ENCODE data around the gene KRTAP5-1. TPM values are rescaled to one million over a fixed set of nuclear protein-coding genes. Genes with fewer than 3 reads are reported as not detected.

KRTAP5-1 gene
- total RNA-seq, 1 experiment from 2014 or later: not detected

DNA sequence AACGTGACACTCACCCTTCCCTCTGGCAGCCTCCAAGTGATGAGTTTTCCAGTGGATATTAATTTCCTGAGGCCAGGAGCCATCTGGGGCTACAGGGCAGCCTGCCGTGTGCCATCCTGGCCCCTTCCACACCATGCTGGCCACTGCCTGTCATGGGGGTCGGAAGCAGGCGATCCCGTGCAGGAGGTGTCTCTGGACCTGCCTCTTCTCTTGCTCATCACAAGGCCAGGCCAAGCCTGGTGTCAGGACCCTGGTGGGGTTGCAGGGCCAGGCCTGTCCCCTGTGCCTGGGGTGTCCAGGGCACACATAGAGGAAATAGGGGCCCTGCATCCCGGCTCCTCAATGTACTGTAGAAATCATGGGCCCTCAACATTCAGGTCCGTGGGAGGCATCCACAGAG, 19.6 kb upstream of the KRTAP5-1 start (continued):
- TF ChIP-seq EZH2phosphoT487 (IDR thresholded peaks at IDR 0.05; ENCODE audit: borderline replicate concordance) (no peak), ELF1 (IDR thresholded peaks at IDR 0.05; ENCODE audit: borderline replicate concordance, low read depth) (no peak), JUND (IDR thresholded peaks at IDR 0.05) (no peak), ZFX (IDR thresholded peaks at IDR 0.05) (no peak), CEBPB (IDR thresholded peaks at IDR 0.05; ENCODE audit: low read depth) (no peak), FOSL1 (IDR thresholded peaks at IDR 0.05; ENCODE audit: low read depth) (no peak), SRF (IDR thresholded peaks at IDR 0.05; ENCODE audit: low read depth) (no peak), YY1 (IDR thresholded peaks at IDR 0.05; ENCODE audit: extremely low read depth, insufficient replicate concordance, low read depth, low read length) (no peak), TCF7L2 (IDR thresholded peaks at IDR 0.05; ENCODE audit: borderline replicate concordance, extremely low read depth, insufficient read depth, insufficient read length) (no peak)

- no peaks in the 10 kb centered on the region for H4K20me1 ChIP-seq (ENCODE audit: insufficient read depth)
- ATAC-seq (no peak), DNase-seq (ENCODE audit: low read depth, low spot score) (no peak)
- peaks cover 12% of the 10 kb centered on the region; the same call in 1 of the 2 replicates for H3K27me3 ChIP-seq (ENCODE audit: insufficient read depth, low read length)
- no peaks in the 10 kb centered on the region for H3K36me3 ChIP-seq (ENCODE audit: control insufficient read depth in 1 of 2, insufficient read depth in 2 of 2, low read length in 2 of 2)
- H3K27ac ChIP-seq (ENCODE audit: low read depth, low read length): no peak overlapping the region
- H3K79me2 ChIP-seq (ENCODE audit: insufficient read depth, low read length): no peaks in the 10 kb centered on the region
- TF ChIP-seq ZNF274 (IDR thresholded peaks at IDR 0.05; ENCODE audit: low read depth, low read length) (no peak), SRF (IDR thresholded peaks at IDR 0.05; ENCODE audit: low read depth) (no peak), FOSL1 (IDR thresholded peaks at IDR 0.05; ENCODE audit: low read depth) (no peak), EZH2 (IDR thresholded peaks at IDR 0.05) (no peak), RAD21 (IDR thresholded peaks at IDR 0.05; ENCODE audit: low read depth) (no peak), MAX (IDR thresholded peaks at IDR 0.05) (no peak), POLR2A (IDR thresholded peaks at IDR 0.05; ENCODE audit: borderline replicate concordance, extremely low read depth, insufficient read depth, insufficient read length) (no peak), CEBPB (IDR thresholded peaks at IDR 0.05; ENCODE audit: low read depth) (no peak), JUND (IDR thresholded peaks at IDR 0.05) (no peak), ELF1 (IDR thresholded peaks at IDR 0.05; ENCODE audit: borderline replicate concordance, low read depth) (no peak), YY1 (IDR thresholded peaks at IDR 0.05; ENCODE audit: extremely low read depth, insufficient replicate concordance, low read depth, low read length) (no peak), EZH2phosphoT487 (IDR thresholded peaks at IDR 0.05; ENCODE audit: borderline replicate concordance) (no peak), ATF3 (IDR thresholded peaks at IDR 0.05) (no peak), CBX3 (IDR thresholded peaks at IDR 0.05; ENCODE audit: low read depth) (no peak), SP1 (IDR thresholded peaks at IDR 0.05; ENCODE audit: low read depth) (no peak), ZFX (IDR thresholded peaks at IDR 0.05) (no peak), POLR2AphosphoS5 (IDR thresholded peaks at IDR 0.05; ENCODE audit: low read depth, low read length) (no peak), TCF7L2 (IDR thresholded peaks at IDR 0.05; ENCODE audit: borderline replicate concordance, extremely low read depth, insufficient read depth, insufficient read length) (no peak)
- TF ChIP-seq, protein P1, sequence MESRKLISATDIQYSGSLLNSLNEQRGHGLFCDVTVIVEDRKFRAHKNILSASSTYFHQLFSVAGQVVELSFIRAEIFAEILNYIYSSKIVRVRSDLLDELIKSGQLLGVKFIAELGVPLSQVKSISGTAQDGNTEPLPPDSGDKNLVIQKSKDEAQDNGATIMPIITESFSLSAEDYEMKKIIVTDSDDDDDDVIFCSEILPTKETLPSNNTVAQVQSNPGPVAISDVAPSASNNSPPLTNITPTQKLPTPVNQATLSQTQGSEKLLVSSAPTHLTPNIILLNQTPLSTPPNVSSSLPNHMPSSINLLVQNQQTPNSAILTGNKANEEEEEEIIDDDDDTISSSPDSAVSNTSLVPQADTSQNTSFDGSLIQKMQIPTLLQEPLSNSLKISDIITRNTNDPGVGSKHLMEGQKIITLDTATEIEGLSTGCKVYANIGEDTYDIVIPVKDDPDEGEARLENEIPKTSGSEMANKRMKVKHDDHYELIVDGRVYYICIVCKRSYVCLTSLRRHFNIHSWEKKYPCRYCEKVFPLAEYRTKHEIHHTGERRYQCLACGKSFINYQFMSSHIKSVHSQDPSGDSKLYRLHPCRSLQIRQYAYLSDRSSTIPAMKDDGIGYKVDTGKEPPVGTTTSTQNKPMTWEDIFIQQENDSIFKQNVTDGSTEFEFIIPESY (IDR thresholded peaks at IDR 0.05; ENCODE audit: extremely low read depth, insufficient replicate concordance, low read length): no peak
- no peak overlapping the region for H3K9ac ChIP-seq (ENCODE audit: low read length)
- no peaks in the 10 kb centered on the region for H3K9me2 ChIP-seq (ENCODE audit: insufficient read depth)
- ChIA-PET CTCF (no interaction called here), POLR2A (no interaction called here), RAD21 (ENCODE audit: low non-redundant PET in 1 of 2, low total read pairs in 2 of 2, uncharacterized antibody in 2 of 2, unreplicated experiment in 2 of 2) (no interaction called here)
- BruUV-seq (replicated peaks): no TSS peak
- H2AFZ ChIP-seq (ENCODE audit: low read depth, low read length, poor library complexity, severe bottlenecking): no peak overlapping the region
- intact Hi-C loops (cut with micrococcal nuclease): no loop called here
- no peaks in the 10 kb centered on the region for H3K4me1 ChIP-seq (ENCODE audit: control insufficient read depth in 1 of 2, insufficient read depth in 2 of 2, low read length in 2 of 2)
- no peak overlapping the region for H3K4me3 ChIP-seq (replicated peaks in 1 of 2; ENCODE audit: low read depth in 1 of 2, low read length in 2 of 2)
- no peak overlapping the region for H3K4me2 ChIP-seq (ENCODE audit: low read length)
- no peaks in the 10 kb centered on the region for H3K9me3 ChIP-seq (ENCODE audit: control insufficient read depth in 1 of 2, insufficient read depth in 1 of 2, low read depth in 1 of 2, low read length in 2 of 2)
Observed at GRCh38 chr11:1604181-1604580, 19.1 kb upstream of the KRTAP5-1 start.

Measured in HCT116 (cell line).